WERI-Rb-1 (cell line): ENCODE results near the gene HHIP.

Experiments
- DNase-seq: peaks from one replicate; pipeline ENCODE4 v3.0.0-alpha.2; 2020
- H3K27ac ChIP-seq: fragments of 250-450 bp; sonication (Bioruptor Pico); 2 replicates; pipeline ENCODE4 v1.5.1; 2020; ENCODE audit warnings: mild to moderate bottlenecking, moderate library complexity
- H3K27me3 ChIP-seq: fragments of 250-450 bp; sonication (Bioruptor Pico); 2 replicates; pipeline ENCODE4 v1.5.1; 2021; ENCODE audit warnings: mild to moderate bottlenecking, low read depth, moderate library complexity; ENCODE audit not compliant: insufficient read depth, severe bottlenecking
- H3K36me3 ChIP-seq: fragments of 250-450 bp; sonication (Bioruptor Pico); 2 replicates; pipeline ENCODE4 v1.5.1; 2020; ENCODE audit warnings: mild to moderate bottlenecking, moderate library complexity
- H3K4me3 ChIP-seq: 2 replicates; pipeline ENCODE4 v1.5.1; 2011; ENCODE audit warnings: low read depth, mild to moderate bottlenecking, control low read depth, low read length
- H3K9me3 ChIP-seq: fragments of 250-450 bp; sonication (Bioruptor Pico); 2 replicates; pipeline ENCODE4 v1.5.1; 2021; ENCODE audit warnings: mild to moderate bottlenecking, moderate library complexity; ENCODE audit not compliant: severe bottlenecking
- TF ChIP-seq, protein P1 (sequence below): IDR thresholded peaks from 2 replicates; pipeline ENCODE4 v1.5.1; 2011; ENCODE audit warnings: low read depth, mild to moderate bottlenecking, control low read depth, inconsistent platforms, low read length

Gene HHIP

DNA sequence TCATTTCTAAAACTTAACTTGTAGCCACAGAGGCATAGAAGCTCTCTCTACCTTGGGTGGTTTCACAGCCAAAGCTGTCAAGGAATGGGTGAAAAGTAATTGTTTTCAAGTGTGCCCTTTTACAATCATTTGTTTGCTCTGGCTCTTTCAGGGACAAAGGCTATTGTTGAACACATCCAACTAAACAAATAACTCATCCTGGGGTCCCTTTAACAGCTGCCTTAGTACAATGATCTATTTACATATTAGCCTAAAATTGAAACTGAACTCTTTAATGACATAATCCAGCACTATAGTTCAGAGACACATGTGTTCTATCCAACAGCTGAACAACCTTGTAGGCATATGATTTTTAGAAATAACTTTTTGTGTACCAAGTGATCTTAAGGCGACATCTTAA lies 3.7 kb downstream of the HHIP start:
- no peak for DNase-seq
- TF ChIP-seq, protein P1, sequence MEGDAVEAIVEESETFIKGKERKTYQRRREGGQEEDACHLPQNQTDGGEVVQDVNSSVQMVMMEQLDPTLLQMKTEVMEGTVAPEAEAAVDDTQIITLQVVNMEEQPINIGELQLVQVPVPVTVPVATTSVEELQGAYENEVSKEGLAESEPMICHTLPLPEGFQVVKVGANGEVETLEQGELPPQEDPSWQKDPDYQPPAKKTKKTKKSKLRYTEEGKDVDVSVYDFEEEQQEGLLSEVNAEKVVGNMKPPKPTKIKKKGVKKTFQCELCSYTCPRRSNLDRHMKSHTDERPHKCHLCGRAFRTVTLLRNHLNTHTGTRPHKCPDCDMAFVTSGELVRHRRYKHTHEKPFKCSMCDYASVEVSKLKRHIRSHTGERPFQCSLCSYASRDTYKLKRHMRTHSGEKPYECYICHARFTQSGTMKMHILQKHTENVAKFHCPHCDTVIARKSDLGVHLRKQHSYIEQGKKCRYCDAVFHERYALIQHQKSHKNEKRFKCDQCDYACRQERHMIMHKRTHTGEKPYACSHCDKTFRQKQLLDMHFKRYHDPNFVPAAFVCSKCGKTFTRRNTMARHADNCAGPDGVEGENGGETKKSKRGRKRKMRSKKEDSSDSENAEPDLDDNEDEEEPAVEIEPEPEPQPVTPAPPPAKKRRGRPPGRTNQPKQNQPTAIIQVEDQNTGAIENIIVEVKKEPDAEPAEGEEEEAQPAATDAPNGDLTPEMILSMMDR, result no peak
- no peaks in the 10 kb centered on the region for H3K36me3 ChIP-seq
- no peak overlapping the region for H3K4me3 ChIP-seq
- no peak overlapping the region for H3K27ac ChIP-seq
- no peaks in the 10 kb centered on the region for H3K27me3 ChIP-seq
- H3K9me3 ChIP-seq, result no peaks in the 10 kb centered on the region

DNA sequence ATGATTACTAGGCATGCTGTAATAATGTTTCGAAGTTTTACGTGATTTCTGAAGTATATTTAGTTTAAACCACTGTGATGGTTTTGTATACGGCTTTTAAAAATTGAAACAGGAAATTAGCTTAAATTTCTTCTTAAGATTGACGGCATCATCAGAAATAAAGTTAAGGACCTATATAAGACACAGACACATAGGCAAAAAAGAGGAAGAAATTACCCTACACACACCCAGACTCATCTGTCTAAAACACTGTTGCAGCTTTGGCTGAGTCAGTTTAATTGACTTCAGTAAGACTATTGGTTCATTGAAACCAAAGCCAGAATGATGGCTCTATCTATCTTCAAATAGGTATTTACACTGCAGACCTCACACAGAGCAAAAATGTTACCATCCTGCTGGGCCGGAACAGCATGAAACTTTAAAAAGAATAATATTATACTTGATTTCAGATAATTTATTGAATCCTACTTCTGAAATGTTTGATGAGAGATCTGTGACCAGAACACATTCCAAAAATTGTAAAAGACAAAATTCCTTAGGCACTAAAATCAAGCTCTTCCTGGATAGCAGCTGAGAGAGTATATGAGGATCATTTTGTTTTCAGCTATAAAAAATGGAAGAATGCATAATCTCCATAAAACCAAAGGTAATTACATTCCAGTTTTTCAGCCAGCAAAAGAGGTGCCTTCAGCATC lies 4.5 kb downstream of the HHIP start:
- H3K4me3 ChIP-seq, result no peak overlapping the region
- no peaks in the 10 kb centered on the region for H3K9me3 ChIP-seq
- H3K36me3 ChIP-seq, result no peaks in the 10 kb centered on the region
- TF ChIP-seq, protein P1, result no peak
- no peaks in the 10 kb centered on the region for H3K27me3 ChIP-seq
- H3K27ac ChIP-seq, result no peak overlapping the region
- DNase-seq, result no peak

DNA sequence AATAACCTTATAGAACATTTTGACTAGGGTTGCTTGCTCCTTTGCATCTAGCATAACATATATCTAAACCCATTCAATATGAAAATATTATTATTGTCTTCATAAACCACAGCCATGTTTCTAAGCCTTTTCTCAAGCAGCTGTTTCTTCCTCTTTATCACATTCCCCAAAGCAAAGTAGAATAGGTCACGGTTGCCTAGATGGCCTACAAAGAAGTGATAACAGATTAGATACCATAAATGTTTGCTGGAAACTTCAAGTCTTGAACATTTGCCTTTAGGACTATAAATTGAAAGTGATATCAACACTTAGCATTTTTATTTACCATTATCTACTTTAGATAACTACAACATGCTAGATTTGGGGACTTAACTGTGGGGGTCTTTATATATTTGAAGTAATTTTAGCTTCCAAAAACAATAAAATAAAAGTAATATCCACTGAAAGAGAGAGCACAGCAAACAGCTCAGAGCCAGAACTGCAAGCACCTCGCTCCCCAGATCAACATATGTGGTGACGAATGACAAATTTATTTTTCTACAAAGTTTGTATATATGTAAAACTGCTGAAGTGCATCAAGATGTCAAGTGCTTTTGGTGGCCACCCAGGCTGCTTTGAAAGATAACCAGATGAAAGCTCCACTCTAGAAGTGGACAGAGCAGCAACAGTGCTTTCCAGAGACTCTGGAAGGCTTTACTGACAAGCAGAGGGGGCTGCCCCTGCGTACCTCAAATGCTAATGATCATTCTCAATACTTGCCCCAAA lies 8.0 kb downstream of the HHIP start:
- Histone ChIP-seq H3K27ac (no peak overlapping the region), H3K36me3 (no peaks in the 10 kb centered on the region), H3K4me3 (no peak overlapping the region), H3K9me3 (no peaks in the 10 kb centered on the region), H3K27me3 (no peaks in the 10 kb centered on the region)
- DNase-seq, result no peak
- TF ChIP-seq, protein P1, result no peak

DNA sequence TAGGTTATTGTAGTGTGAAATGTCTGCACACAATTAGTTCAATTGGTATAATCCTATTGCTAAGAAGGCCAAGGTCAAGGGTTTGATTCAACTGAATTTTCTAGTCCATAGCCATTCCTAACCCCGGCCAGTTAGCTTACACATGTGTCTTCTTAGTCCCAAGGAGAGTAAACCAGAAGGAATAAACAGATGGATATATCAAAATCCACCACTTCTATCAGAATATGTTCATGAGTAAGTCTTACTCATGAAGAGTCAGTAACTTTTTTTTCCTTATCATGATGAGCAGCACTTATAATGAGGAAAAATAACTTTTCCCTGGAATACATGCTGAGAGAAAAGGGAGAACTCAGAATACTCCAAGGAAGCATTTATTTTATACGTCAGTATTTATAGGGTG lies 9.5 kb downstream of the HHIP start:
- Histone ChIP-seq H3K36me3 (no peaks in the 10 kb centered on the region), H3K27ac (no peak overlapping the region), H3K4me3 (no peak overlapping the region), H3K9me3 (no peaks in the 10 kb centered on the region), H3K27me3 (no peaks in the 10 kb centered on the region)
- TF ChIP-seq, protein P1, result no peak
- no peak for DNase-seq

DNA sequence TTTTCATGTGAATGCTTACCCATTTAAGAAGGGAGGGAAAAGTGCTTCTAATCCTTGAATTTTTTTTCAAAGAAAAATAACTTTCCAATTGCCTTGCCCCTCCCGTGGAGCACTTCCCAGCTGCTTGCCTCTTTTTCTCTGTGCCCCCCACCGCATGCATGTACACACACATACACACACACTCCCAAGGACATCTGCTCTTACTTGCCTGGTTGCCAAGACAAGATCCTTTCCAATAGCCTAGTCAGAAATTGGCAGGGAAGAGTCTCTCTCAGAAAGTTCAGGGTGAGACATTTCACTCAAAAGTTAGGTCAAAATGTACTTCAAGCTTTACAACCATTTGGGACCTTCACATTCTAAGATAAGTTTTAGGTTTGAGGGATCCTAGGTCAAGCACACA lies 10.9 kb downstream of the HHIP start:
- TF ChIP-seq, protein P1, result no peak
- Histone ChIP-seq H3K27ac (no peak overlapping the region), H3K9me3 (no peaks in the 10 kb centered on the region), H3K27me3 (no peaks in the 10 kb centered on the region), H3K4me3 (no peak overlapping the region), H3K36me3 (no peaks in the 10 kb centered on the region)
- no peak for DNase-seq
